RWPE2 (cell line): Measurements from ENCODE around the gene NEK7.
"Not testable (repeated sequence)": the region's sequence is repeated elsewhere in the genome, so short reads cannot be mapped to it uniquely, and the experiment has no call there.

Experiments
- ATAC-seq: fragments of 200-7000 bp; cut with Tn5 transposase; 3 replicates; pipeline ENCODE4 v1.9.1; 2021; ENCODE audit warnings: low read depth
- DNase-seq: peaks from one replicate; pipeline ENCODE4 v3.0.0-alpha.2; 2020; ENCODE audit warnings: low spot score
- H3K27ac ChIP-seq: fragments of 450-650 bp; 2 replicates; pipeline ENCODE4 v1.5.1; 2017; ENCODE audit warnings: mild to moderate bottlenecking; ENCODE audit not compliant: poor library complexity, severe bottlenecking
- H3K27me3 ChIP-seq: fragments of 250-450 bp; sonication (Bioruptor Pico); 2 replicates; pipeline ENCODE4 v1.5.1; 2021; ENCODE audit warnings: mild to moderate bottlenecking, moderate library complexity; ENCODE audit not compliant: insufficient read depth, poor library complexity, severe bottlenecking
- H3K36me3 ChIP-seq: fragments of 250-450 bp; sonication (Bioruptor Pico); 2 replicates; pipeline ENCODE4 v1.5.1; 2020; ENCODE audit warnings: low read depth, mild to moderate bottlenecking, moderate library complexity
- H3K4me1 ChIP-seq: fragments of 250-450 bp; sonication (Bioruptor Pico); 2 replicates; pipeline ENCODE4 v1.5.1; 2021; ENCODE audit warnings: mild to moderate bottlenecking, moderate library complexity; ENCODE audit not compliant: insufficient read depth, poor library complexity, severe bottlenecking
- H3K4me3 ChIP-seq: fragments of 250-450 bp; sonication (Bioruptor Pico); 2 replicates; pipeline ENCODE4 v1.5.1; 2021; ENCODE audit warnings: mild to moderate bottlenecking, moderate library complexity; ENCODE audit not compliant: severe bottlenecking
- H3K9me3 ChIP-seq: fragments of 250-450 bp; sonication (Bioruptor Pico); 2 replicates; pipeline ENCODE4 v1.5.1; 2021; ENCODE audit warnings: mild to moderate bottlenecking, moderate library complexity; ENCODE audit not compliant: severe bottlenecking
- TF ChIP-seq, protein P1 (sequence below): fragments of 450-650 bp; IDR thresholded peaks from one replicate; pipeline ENCODE4 v1.5.1; 2017; ENCODE audit warnings: mild to moderate bottlenecking, moderate library complexity; ENCODE audit not compliant: poor library complexity, severe bottlenecking

NEK7 gene

DNA sequence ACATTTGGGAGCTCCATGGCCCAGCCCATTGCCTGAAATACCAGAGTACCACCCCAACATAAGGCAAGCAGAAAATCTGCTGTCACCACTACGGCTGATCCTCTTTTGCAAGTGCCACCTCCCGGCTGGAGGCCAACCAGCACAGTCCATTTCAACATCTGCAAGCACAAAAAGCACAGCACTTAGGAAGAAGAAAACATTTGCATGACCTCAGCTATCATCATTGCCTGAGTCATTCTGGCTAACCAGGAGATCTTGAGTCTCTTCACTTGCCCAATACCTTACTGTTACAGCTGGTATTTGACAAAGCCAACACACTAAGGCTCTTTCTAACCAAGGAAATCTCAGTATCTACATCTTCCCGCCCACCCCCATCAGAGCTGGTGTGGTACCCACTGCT is 55.9 kb downstream of the NEK7 start:
- H3K4me1 ChIP-seq, result no peaks in the 10 kb centered on the region
- H3K36me3 ChIP-seq, result peaks cover 4% of the 10 kb centered on the region; the same call in 1 of the 2 replicates
- DNase-seq (no peak), ATAC-seq (peak; percentile 51; the same call in 1 of the 3 replicates)
- H3K9me3 ChIP-seq, result peaks cover 16% of the 10 kb centered on the region
- no peak overlapping the region for H3K27ac ChIP-seq
- TF ChIP-seq, protein P1, sequence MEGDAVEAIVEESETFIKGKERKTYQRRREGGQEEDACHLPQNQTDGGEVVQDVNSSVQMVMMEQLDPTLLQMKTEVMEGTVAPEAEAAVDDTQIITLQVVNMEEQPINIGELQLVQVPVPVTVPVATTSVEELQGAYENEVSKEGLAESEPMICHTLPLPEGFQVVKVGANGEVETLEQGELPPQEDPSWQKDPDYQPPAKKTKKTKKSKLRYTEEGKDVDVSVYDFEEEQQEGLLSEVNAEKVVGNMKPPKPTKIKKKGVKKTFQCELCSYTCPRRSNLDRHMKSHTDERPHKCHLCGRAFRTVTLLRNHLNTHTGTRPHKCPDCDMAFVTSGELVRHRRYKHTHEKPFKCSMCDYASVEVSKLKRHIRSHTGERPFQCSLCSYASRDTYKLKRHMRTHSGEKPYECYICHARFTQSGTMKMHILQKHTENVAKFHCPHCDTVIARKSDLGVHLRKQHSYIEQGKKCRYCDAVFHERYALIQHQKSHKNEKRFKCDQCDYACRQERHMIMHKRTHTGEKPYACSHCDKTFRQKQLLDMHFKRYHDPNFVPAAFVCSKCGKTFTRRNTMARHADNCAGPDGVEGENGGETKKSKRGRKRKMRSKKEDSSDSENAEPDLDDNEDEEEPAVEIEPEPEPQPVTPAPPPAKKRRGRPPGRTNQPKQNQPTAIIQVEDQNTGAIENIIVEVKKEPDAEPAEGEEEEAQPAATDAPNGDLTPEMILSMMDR, result no peak
- no peak overlapping the region for H3K4me3 ChIP-seq
- no peaks in the 10 kb centered on the region for H3K27me3 ChIP-seq

DNA sequence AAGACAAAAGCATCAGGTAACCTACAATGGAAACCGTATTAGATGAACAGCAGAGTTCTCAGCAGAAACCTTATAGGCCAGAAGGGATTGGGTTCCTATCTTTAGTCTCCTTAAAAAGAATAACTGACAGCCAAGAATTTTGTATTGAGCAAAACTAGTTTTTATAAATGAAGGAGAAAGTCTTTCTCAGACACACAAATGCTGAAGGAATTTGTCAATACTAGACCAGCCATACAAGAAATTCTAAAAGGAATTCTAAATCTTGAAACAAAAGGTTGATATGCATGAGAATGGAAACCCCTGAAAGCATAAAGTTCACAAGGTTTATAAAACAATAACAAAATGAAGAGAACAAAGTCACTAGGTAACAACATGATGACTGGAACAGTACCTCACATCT is 58.1 kb downstream of the NEK7 start:
- H3K27me3 ChIP-seq, result no peaks in the 10 kb centered on the region
- H3K4me1 ChIP-seq, result peaks cover under 1% of the 10 kb centered on the region
- ATAC-seq (no peak), DNase-seq (no peak)
- no peak overlapping the region for H3K27ac ChIP-seq
- TF ChIP-seq, protein P1, result no peak
- H3K36me3 ChIP-seq, result peaks cover 4% of the 10 kb centered on the region; the same call in 1 of the 2 replicates
- H3K9me3 ChIP-seq, result peaks cover 16% of the 10 kb centered on the region
- no peak overlapping the region for H3K4me3 ChIP-seq

DNA sequence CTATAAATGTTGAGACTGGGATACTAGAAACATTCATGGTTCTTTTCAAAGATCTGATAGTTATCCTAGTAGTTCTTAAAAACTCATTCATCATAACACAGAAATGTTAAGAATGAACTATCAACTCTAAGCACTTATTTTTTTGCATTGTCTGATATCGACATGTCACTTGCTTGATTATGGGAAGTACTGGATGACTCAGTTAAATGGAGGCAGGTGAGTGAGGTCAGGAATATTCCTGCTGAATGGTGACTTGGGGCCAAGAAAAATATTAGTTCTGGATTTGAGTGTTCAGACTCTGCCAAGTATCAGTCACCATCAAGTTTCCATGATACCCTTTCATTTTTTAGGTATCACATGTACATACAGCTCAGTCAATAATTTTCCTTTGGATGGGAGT is 63.6 kb downstream of the NEK7 start:
- DNase-seq (no peak), ATAC-seq (peak; percentile 96)
- peak overlapping the region; percentile 81 for H3K27ac ChIP-seq

DNA sequence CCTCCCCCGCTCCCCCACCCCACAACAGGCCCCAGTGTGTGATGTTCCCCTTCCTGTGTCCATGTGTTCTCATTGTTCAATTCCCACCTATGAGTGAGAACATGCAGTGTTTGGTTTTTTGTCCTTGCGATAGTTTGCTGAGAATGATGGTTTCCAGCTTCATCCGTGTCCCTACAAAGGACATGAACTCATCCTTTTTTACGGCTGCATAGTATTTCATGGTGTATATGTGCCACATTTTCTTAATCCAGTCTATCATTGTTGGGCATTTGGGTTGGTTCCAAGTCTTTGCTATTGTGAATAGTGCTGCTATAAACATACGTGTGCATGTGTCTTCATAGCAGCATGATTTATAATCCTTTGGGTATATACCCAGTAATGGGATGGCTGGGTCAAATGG is 70.2 kb downstream of the NEK7 start:
- H3K9me3 ChIP-seq, H3K27me3 ChIP-seq, H3K4me1 ChIP-seq, ATAC-seq, H3K27ac ChIP-seq, H3K36me3 ChIP-seq, DNase-seq, H3K4me3 ChIP-seq: not testable (repeated sequence)

More for the DNA sequence above, 63.6 kb downstream of the NEK7 start:
- TF ChIP-seq, protein P1, result no peak
- Histone ChIP-seq H3K4me3 (no peak overlapping the region), H3K27me3 (no peaks in the 10 kb centered on the region), H3K36me3 (peaks cover 1% of the 10 kb centered on the region; the same call in 1 of the 2 replicates), H3K4me1 (peaks cover 18% of the 10 kb centered on the region), H3K9me3 (no peaks in the 10 kb centered on the region)

DNA sequence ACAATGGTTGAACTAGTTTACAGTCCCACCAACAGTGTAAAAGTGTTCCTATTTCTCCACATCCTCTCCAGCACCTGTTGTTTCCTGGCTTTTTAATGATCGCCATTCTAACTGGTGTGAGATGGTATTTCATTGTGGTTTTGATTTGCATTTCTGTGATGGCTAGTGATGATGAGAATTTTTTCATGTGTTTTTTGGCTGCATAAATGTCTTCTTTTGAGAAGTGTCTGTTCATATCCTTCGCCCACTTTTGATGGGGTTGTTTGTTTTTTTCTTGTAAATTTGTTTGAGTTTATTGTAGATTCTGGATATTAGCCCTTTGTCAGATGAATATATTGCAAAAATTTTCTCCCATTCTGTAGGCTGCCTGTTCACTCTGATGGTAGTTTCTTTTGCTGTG is 70.7 kb downstream of the NEK7 start:
- H3K4me3 ChIP-seq, ATAC-seq: not testable (repeated sequence)

DNA sequence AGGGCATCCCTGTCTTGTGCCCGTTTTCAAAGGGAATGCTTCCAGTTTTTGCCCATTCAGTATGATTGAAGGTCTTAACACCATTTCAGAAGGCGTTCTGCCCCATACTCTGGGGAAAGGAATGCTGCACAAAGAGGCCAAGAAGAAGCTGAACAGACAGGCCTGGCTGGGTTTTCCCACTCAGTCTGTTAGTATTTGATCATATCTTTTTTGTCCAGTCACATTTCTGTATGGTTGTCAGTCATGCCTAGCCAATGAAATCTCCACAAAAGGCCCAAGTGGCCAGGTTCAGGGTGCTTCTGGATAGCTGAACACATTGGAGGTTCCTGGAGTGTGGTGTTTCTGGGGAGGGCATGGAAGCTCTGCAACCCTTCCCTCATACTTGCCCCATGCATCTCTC is 72.1 kb downstream of the NEK7 start:
- Histone ChIP-seq H3K9me3 (peaks cover 4% of the 10 kb centered on the region), H3K36me3 (peaks cover 1% of the 10 kb centered on the region), H3K4me3 (no peak overlapping the region), H3K27me3 (no peaks in the 10 kb centered on the region), H3K4me1 (peaks cover 22% of the 10 kb centered on the region), H3K27ac (no peak overlapping the region)
- DNase-seq (no peak), ATAC-seq (no peak)
- TF ChIP-seq, protein P1, result no peak

More for the DNA sequence above, 70.7 kb downstream of the NEK7 start:
- DNase-seq, H3K4me1 ChIP-seq, H3K36me3 ChIP-seq, H3K27ac ChIP-seq, H3K27me3 ChIP-seq, H3K9me3 ChIP-seq: not testable (repeated sequence)
